Spleen (tissue), 11 donors: ENCODE data around the gene MOB1A. TPM values are rescaled to one million over a fixed set of nuclear protein-coding genes. Genes with fewer than 3 reads are reported as not detected.

Source experiments
- DNase-seq: peaks from one replicate; pipeline ENCODE4 v3.0.0-alpha.2; 2020
- H3K27ac ChIP-seq, 8 donors: fragments of 200-600 bp; sonication (generic) in 7 of 8; 1 replicate in 4 of 8; 2 replicates in 4 of 8; pipeline versions ENCODE4 v1.5.0 to v1.8.0; 2016 to 2021; ENCODE audit warnings: inconsistent platforms in 4 of 8, mild to moderate bottlenecking in 4 of 8, moderate library complexity in 1 of 8
- H3K27me3 ChIP-seq, 7 donors: fragments of 200-600 bp; sonication (generic) in 6 of 7; replicated peaks in 1 of 7; 1 replicate in 4 of 7; 2 replicates in 3 of 7; pipeline versions ENCODE4 v1.5.0 to v1.8.0; 2016 to 2021; ENCODE audit warnings: inconsistent platforms in 3 of 7, mild to moderate bottlenecking in 1 of 7
- H3K36me3 ChIP-seq, 6 donors: fragments of 200-600 bp; sonication (generic) in 5 of 6; 1 replicate in 4 of 6; 2 replicates in 2 of 6; pipeline versions ENCODE4 v1.5.0 to v1.8.0; 2016 to 2021; ENCODE audit warnings: inconsistent platforms in 2 of 6
- H3K4me1 ChIP-seq, 6 donors: fragments of 200-600 bp; sonication (generic) in 5 of 6; 1 replicate in 3 of 6; 2 replicates in 3 of 6; pipeline versions ENCODE4 v1.5.0 to v1.8.0; 2016 to 2021; ENCODE audit warnings: inconsistent platforms in 3 of 6
- H3K4me3 ChIP-seq, 8 donors: fragments of 200-600 bp; sonication (generic) in 7 of 8; 1 replicate in 4 of 8; 2 replicates in 4 of 8; pipeline versions ENCODE4 v1.5.0 to v1.8.0; 2016 to 2021; ENCODE audit warnings: inconsistent platforms in 4 of 8, mild to moderate bottlenecking in 4 of 8, moderate library complexity in 2 of 8
- H3K9me3 ChIP-seq, 8 donors: fragments of 200-600 bp; sonication (generic) in 7 of 8; 1 replicate in 4 of 8; 2 replicates in 4 of 8; pipeline versions ENCODE4 v1.5.0 to v1.8.0; 2016 to 2021; ENCODE audit warnings: inconsistent platforms in 4 of 8
- CTCF ChIP-seq, 11 experiments: fragments of 200-600 bp in 7 of 11; fragments of 450-650 bp in 4 of 11; sonication (generic) in 4 of 11; IDR thresholded peaks in 8 of 11; conservative IDR thresholded peaks in 3 of 11; 1 replicate in 7 of 11; 2 replicates in 4 of 11; pipeline versions ENCODE4 v1.4.0 to v1.8.0; 2016 to 2021; ENCODE audit warnings: antibody characterized with exemption in 11 of 11, inconsistent platforms in 4 of 11, mild to moderate bottlenecking in 1 of 11
- POLR2A ChIP-seq, 3 donors: fragments of 450-650 bp; IDR thresholded peaks; one replicate each; pipeline ENCODE4 v1.5.1; 2017; ENCODE audit warnings: antibody characterized with exemption in 3 of 3, mild to moderate bottlenecking in 1 of 3
- POLR2AphosphoS5 ChIP-seq, 3 donors: sonication (generic); formaldehyde crosslinking; IDR thresholded peaks; one replicate each; pipeline ENCODE4 v1.5.1; 2017; ENCODE audit warnings: antibody characterized with exemption in 3 of 3
- WGBS, 5 donors: extraction: QIAGEN DNeasy Blood & Tissue Kit in 3 of 5; methylation state at CpG; one replicate each; pipeline versions ENCODE4 v1.1.5 to v1.1.7; 2013 to 2018; 5-methylcytosine and 5-hydroxymethylcytosine counted together
- intact Hi-C: fragments of 100-400 bp; cut with DNase I; formaldehyde crosslinking; loops from one replicate; pipeline ENCODE4 v1.15.0; 2023; ENCODE audit warnings: low total_unique reads
- polyA plus RNA-seq, 3 donors: library from polyadenylated mRNA; stranded (reverse); fragments of 200-250 nt; gene quantifications; one replicate each; pipeline ENCODE4 v1.2.1, GENCODE V29; 2013
- total RNA-seq, 7 donors: library from RNA; depleted of rRNA in 3 of 7; stranded (reverse); fragments of >200 nt in 3 of 7; fragmentation: NEBNext Ultra II Directional in 4 of 7; extraction: Animal tissue kit (Norgen Biotek cat#: 25700) in 4 of 7; gene quantifications; one replicate each; pipeline versions ENCODE4 v1.1.0 to v1.2.1, GENCODE V29; 2016 to 2021
- donor health status: healthy with polysubstance abuse.
- donor health status: DM: no; HTN: no; CAD: no; lungs with moderate emphysema.
- donor health status: DM: no; HTN: no; CAD: no.
- donor health status: Bipolar disorder and iron deficiency.
- donor health status: healthy.
- donor health status: DM: no; HTN: no; CAD: no.
- donor health status: DM: yes; HTN: yes; CAD: no.

Gene MOB1A
- total and polyA plus RNA-seq, 10 donors, result 55.0 to 198 (median 158) TPM

- peaks cover 2 to 73% (median 32%) of the 10 kb centered on the region in 6 donors for H3K36me3 ChIP-seq
- 7 to 30% (median 21%) methylated on average over 3 to 6 of the region's 6 CpGs for WGBS, 5 donors
- peaks cover 17 to 65% (median 42%) of the 10 kb centered on the region in 6 donors for H3K4me1 ChIP-seq
- no peaks in the 10 kb centered on the region for H3K27me3 ChIP-seq
- peak; percentile 83 for DNase-seq
- H3K27ac ChIP-seq, result peak overlapping the region; percentile 66 to 89 (median 82)
- H3K4me3 ChIP-seq, result peak overlapping the region in 1 of 8 donors; percentile 40
- TF ChIP-seq POLR2A (IDR thresholded peaks at IDR 0.05), result no peak
- TF ChIP-seq CTCF (IDR thresholded peaks at IDR 0.05 in 8 of 11, conservative IDR thresholded peaks at IDR 0.05 in 3 of 11), result no peak
- TF ChIP-seq POLR2AphosphoS5 (IDR thresholded peaks at IDR 0.05), result peak in 2 of 3 donors; percentile 55 to 63
- intact Hi-C loops, result no loop called here
- H3K9me3 ChIP-seq, result no peaks in the 10 kb centered on the region
Observed at GRCh38 chr2:74206180-74206688, 27.6 kb upstream of the MOB1A start.

- H3K36me3 ChIP-seq, result peaks cover 2 to 67% (median 26%) of the 10 kb centered on the region in 6 donors
- H3K27ac ChIP-seq, result peak overlapping the region; percentile 66 to 89 (median 82)
- H3K4me3 ChIP-seq, result peak overlapping the region in 1 of 8 donors; percentile 40
- H3K27me3 ChIP-seq, result no peaks in the 10 kb centered on the region
- intact Hi-C loops, result no loop called here
- 22 to 51% (median 29%) methylated on average over 6 of the region's 6 CpGs for WGBS, 5 donors
- no peak for DNase-seq
- peaks cover 21 to 72% (median 48%) of the 10 kb centered on the region in 6 donors for H3K4me1 ChIP-seq
- TF ChIP-seq POLR2AphosphoS5 (IDR thresholded peaks at IDR 0.05) (no peak), CTCF (IDR thresholded peaks at IDR 0.05 in 8 of 11, conservative IDR thresholded peaks at IDR 0.05 in 3 of 11) (no peak), POLR2A (IDR thresholded peaks at IDR 0.05) (no peak)
- no peaks in the 10 kb centered on the region for H3K9me3 ChIP-seq
Observed at GRCh38 chr2:74205596-74205995, 26.9 kb upstream of the MOB1A start.

- DNase-seq, result no peak
- Histone ChIP-seq H3K4me1 (peaks cover 25 to 77% (median 52%) of the 10 kb centered on the region in 6 donors), H3K27ac (peak overlapping the region in 7 of 8 donors; percentile 67 to 89 (median 84)), H3K9me3 (no peaks in the 10 kb centered on the region), H3K36me3 (peaks cover 2 to 62% (median 23%) of the 10 kb centered on the region in 6 donors), H3K4me3 (no peak overlapping the region), H3K27me3 (no peaks in the 10 kb centered on the region)
- intact Hi-C loops, result no loop called here
- WGBS, 5 donors, result 86 to 92% (median 89%) methylated on average over 5 of the region's 5 CpGs
- TF ChIP-seq CTCF (IDR thresholded peaks at IDR 0.05 in 8 of 11, conservative IDR thresholded peaks at IDR 0.05 in 3 of 11) (no peak), POLR2A (IDR thresholded peaks at IDR 0.05) (no peak), POLR2AphosphoS5 (IDR thresholded peaks at IDR 0.05) (no peak)
Observed at GRCh38 chr2:74205113-74205512, 26.4 kb upstream of the MOB1A start.

- WGBS, 5 donors, result 78 to 93% (median 92%) methylated on average over 3 of the region's 3 CpGs
- no peak for TF ChIP-seq POLR2AphosphoS5 (IDR thresholded peaks at IDR 0.05)
- no peak for TF ChIP-seq CTCF (IDR thresholded peaks at IDR 0.05 in 8 of 11, conservative IDR thresholded peaks at IDR 0.05 in 3 of 11)
- TF ChIP-seq POLR2A (IDR thresholded peaks at IDR 0.05), result no peak
- H3K27ac ChIP-seq, result peak overlapping the region in 2 of 8 donors; percentile 86 to 89
- H3K36me3 ChIP-seq, result peaks cover 2 to 55% (median 16%) of the 10 kb centered on the region in 6 donors
- intact Hi-C loops, result no loop called here
- peaks cover 32 to 83% (median 59%) of the 10 kb centered on the region in 6 donors for H3K4me1 ChIP-seq
- no peak overlapping the region for H3K4me3 ChIP-seq
- no peaks in the 10 kb centered on the region for H3K27me3 ChIP-seq
- no peaks in the 10 kb centered on the region for H3K9me3 ChIP-seq
- no peak for DNase-seq
Observed at GRCh38 chr2:74204436-74204835, 25.8 kb upstream of the MOB1A start.
